Karpas-422 (cell line): ENCODE measurements around the gene SORD. TPM values are rescaled to one million over a fixed set of nuclear protein-coding genes. Genes with fewer than 3 reads are reported as not detected.
"Not testable (repeated sequence)": the region's sequence is repeated elsewhere in the genome, so short reads cannot be mapped to it uniquely, and the experiment has no call there.

Experiments
- DNase-seq: peaks from one replicate; pipeline ENCODE4 v3.0.0-alpha.2; 2015
- H2AFZ ChIP-seq: fragments of 200-600 bp; sonication (generic); 2 replicates; pipeline ENCODE4 v1.6.1; 2014; ENCODE audit warnings: antibody characterized with exemption, low read length, mixed read lengths
- H3K27ac ChIP-seq: fragments of 200-600 bp; sonication (generic); 2 replicates; pipeline ENCODE4 v1.5.1; 2014; ENCODE audit warnings: mild to moderate bottlenecking, low read length, moderate library complexity
- H3K27me3 ChIP-seq: fragments of 200-600 bp; sonication (generic); 2 replicates; pipeline ENCODE4 v1.6.1; 2014; ENCODE audit warnings: low read length, mixed read lengths
- H3K36me3 ChIP-seq: fragments of 200-600 bp; sonication (generic); 2 replicates; pipeline ENCODE4 v1.6.1; 2014; ENCODE audit warnings: low read length, mixed read lengths; ENCODE audit not compliant: insufficient read depth
- H3K4me1 ChIP-seq: fragments of 200-600 bp; sonication (generic); 2 replicates; pipeline ENCODE4 v1.6.1; 2014; ENCODE audit warnings: mild to moderate bottlenecking, low read length, mixed read lengths
- H3K4me2 ChIP-seq: fragments of 200-600 bp; sonication (generic); 2 replicates; pipeline ENCODE4 v1.6.1; 2014; ENCODE audit warnings: low read length, low read depth, mild to moderate bottlenecking; ENCODE audit not compliant: poor library complexity, severe bottlenecking
- H3K4me3 ChIP-seq: fragments of 200-600 bp; sonication (generic); 2 replicates; pipeline ENCODE4 v1.5.1; 2014; ENCODE audit warnings: mild to moderate bottlenecking, antibody characterized with exemption, low read length, mixed read lengths
- H3K79me2 ChIP-seq: fragments of 200-600 bp; sonication (generic); 2 replicates; pipeline ENCODE4 v1.6.1; 2014; ENCODE audit warnings: mild to moderate bottlenecking, low read length, mixed read lengths
- H3K9ac ChIP-seq: fragments of 200-600 bp; sonication (generic); 2 replicates; pipeline ENCODE4 v1.6.0; 2014; ENCODE audit warnings: low read length
- H3K9me2 ChIP-seq: fragments of 200-600 bp; sonication (generic), shearing (Covaris generic); replicated peaks from 2 replicates; pipeline ENCODE4 v1.6.0; 2014; ENCODE audit warnings: mild to moderate bottlenecking, low read length, moderate library complexity; ENCODE audit not compliant: insufficient read depth
- H3K9me3 ChIP-seq: fragments of 300-700, 200-600 bp; sonication (generic); 2 replicates; pipeline ENCODE4 v1.6.1; 2014; ENCODE audit warnings: low read length, mixed read lengths
- H4K20me1 ChIP-seq: fragments of 200-600 bp; sonication (generic); 2 replicates; pipeline ENCODE4 v1.6.1; 2014; ENCODE audit warnings: mild to moderate bottlenecking, antibody characterized with exemption, low read length, low read depth; ENCODE audit not compliant: insufficient read depth
- total RNA-seq: library from RNA; depleted of rRNA; stranded (reverse); fragments of >200 nt; shearing (Covaris generic); gene quantifications from 2 replicates; pipeline ENCODE4 v1.2.3, GENCODE V29; 2014; ENCODE audit warnings: low replicate concordance

The SORD gene
- total RNA-seq, 1 experiment from 2014 or later: 33.5 TPM

DNA sequence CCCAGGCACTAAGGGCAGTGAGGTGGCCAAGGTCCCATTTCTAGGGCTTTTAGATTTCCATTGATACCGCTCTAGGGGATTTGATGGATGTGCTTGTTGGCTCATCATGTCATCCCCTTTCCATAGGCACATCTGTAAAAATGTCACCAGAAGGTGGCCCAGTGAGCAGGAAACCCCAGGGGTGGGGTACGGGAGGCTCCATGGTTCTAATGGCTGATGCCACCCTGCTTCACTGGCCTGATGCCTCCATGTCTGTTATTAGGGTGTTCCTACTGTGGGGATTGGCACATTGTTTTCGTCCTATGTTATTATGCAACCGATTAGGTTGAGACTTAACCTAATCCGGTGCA is 34.1 kb upstream of the SORD start:
- not testable (repeated sequence) for H3K4me2 ChIP-seq, H3K27me3 ChIP-seq, H2AFZ ChIP-seq, H3K36me3 ChIP-seq, H4K20me1 ChIP-seq, H3K27ac ChIP-seq, H3K79me2 ChIP-seq, H3K9me3 ChIP-seq, H3K9ac ChIP-seq, H3K9me2 ChIP-seq, H3K4me3 ChIP-seq, H3K4me1 ChIP-seq, DNase-seq

DNA sequence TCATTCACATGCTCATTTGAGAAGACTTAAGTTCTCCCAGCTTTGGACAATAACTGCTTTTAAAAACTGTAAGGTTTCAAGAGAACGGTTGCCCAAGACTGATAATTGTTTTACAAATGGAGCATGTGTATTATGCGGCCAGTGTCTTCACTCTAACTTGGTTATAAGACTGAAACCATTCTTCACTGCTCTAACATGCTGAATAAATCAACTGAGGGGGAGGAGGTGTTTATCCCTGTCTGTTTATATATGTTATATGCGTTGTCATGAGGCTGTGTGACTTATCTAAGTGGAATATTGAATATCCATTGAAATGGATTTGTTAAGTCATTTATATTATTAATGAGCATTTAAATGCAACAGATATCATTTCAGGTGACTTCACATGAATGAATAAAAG is 25.4 kb upstream of the SORD start:
- H3K4me1 ChIP-seq, H3K36me3 ChIP-seq, H3K9ac ChIP-seq, H3K27me3 ChIP-seq, H3K4me3 ChIP-seq, H3K9me3 ChIP-seq, H4K20me1 ChIP-seq, H3K79me2 ChIP-seq, H3K27ac ChIP-seq, H2AFZ ChIP-seq, H3K9me2 ChIP-seq, DNase-seq, H3K4me2 ChIP-seq: not testable (repeated sequence)

DNA sequence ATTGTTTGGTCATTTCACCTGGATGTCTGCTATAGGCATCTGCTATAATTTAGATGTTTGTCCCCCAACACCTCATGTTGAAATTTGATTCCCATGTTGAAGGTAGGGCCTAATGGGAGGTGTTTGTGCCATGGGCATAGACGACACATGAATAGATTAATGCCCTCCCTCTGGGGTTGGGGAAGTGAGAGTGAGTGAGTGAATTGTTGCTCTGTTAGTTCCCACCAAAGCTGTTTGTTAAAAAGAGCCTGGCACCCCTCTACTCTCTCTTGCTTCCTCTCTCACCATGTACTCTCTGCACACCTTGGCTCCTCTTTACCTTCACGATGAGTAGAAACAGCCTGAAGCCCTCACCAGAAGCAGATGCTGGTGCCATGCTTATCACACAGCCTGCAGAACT is 23.9 kb upstream of the SORD start:
- Histone ChIP-seq H3K4me3 (no peak overlapping the region), H4K20me1 (no peaks in the 10 kb centered on the region), H3K27me3 (no peaks in the 10 kb centered on the region), H3K9ac (no peak overlapping the region), H3K36me3 (no peaks in the 10 kb centered on the region), H3K79me2 (no peaks in the 10 kb centered on the region), H3K4me2 (no peak overlapping the region), H2AFZ (no peak overlapping the region), H3K9me3 (no peaks in the 10 kb centered on the region), H3K4me1 (no peaks in the 10 kb centered on the region), H3K9me2 (no peaks in the 10 kb centered on the region), H3K27ac (no peak overlapping the region)
- no peak for DNase-seq

DNA sequence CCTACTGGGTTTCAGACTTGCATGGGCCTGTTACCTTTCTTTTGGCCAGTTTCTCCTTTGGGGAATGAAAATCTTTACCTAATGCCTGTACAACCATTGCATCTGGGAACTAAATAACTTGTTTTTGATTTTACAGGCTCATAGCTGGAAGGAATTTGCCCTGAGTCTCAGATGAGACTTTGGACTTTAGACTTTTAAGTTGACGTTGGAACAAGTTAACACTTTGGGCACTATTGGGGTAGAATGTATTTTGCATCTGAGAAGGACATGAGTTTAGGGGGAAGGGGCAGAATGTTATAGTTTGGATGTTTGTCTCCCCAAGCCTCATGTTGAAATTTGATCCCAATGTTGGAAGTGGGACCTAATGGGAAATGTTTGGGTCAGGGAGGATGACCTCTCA is 21.8 kb upstream of the SORD start:
- H3K27me3 ChIP-seq, H3K27ac ChIP-seq, H4K20me1 ChIP-seq, H3K79me2 ChIP-seq, DNase-seq, H3K4me2 ChIP-seq, H3K4me3 ChIP-seq, H3K9me2 ChIP-seq, H3K9ac ChIP-seq, H3K4me1 ChIP-seq, H2AFZ ChIP-seq, H3K36me3 ChIP-seq, H3K9me3 ChIP-seq: not testable (repeated sequence)

DNA sequence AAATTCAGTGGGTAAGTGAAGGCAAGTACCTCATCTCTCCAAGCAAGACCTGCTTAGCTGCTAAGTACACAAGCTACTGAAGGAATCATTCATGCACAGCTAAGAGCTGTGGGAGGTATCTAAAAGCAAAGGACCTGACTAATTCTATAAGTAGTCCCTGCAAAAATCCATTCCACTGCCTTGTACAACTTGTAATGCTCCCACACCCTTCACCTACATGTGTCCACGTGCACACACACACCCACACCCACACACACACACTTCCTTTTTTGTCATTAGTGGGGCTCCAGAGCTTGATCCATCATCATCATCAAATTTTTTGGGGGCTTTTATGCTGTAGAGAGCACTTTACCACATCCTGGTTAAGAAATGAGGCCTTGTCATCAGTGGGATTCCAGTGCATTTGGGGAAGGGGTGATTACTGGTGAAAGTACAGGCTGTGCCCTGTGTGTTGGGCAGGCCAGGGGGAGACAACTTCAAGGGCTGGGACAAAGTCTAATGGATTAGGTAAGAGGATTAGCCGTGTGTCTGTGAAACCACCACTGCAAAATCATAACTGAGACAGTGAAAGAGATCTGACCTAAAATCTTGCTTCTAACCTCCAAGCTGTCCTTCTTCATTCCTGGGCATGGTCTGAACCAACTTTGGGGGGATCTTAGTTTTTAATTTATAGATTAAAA is 19.1 kb upstream of the SORD start:
- H3K4me2 ChIP-seq, H3K4me3 ChIP-seq, H3K27ac ChIP-seq, H2AFZ ChIP-seq, H4K20me1 ChIP-seq, H3K9me2 ChIP-seq, H3K79me2 ChIP-seq, H3K4me1 ChIP-seq, H3K36me3 ChIP-seq, H3K9ac ChIP-seq, H3K27me3 ChIP-seq, H3K9me3 ChIP-seq, DNase-seq: not testable (repeated sequence)

DNA sequence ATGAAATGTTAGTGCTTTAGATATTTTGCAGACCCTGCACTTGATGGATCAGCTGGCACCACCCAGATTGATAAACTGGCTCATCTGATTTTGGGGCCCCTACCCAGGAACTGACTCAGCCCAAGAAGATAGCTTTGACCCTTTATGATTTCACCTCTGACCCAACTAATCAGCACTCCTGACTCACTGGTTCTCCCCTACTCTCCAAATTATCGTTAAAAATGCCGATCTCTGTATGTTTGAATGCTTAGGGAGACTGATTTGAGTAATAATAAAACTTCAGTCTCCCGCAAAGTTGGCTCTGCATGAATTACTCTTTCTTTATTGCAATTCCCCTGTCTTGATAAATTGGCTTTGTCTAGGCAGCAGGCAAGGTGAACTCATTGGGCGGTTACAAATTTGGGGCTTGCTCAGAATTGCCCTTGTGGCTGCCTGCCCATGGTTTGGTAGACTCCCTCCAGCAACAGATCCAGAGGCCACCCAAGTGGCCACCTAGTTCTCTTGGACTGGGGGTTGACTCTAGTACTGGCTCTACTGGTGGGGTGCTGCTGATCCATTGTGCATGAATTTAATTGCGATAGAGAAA is 18.3 kb upstream of the SORD start:
- not testable (repeated sequence) for H4K20me1 ChIP-seq, H3K4me3 ChIP-seq, H2AFZ ChIP-seq, H3K79me2 ChIP-seq, H3K27me3 ChIP-seq, H3K36me3 ChIP-seq, H3K4me1 ChIP-seq, H3K9me2 ChIP-seq, H3K9me3 ChIP-seq, DNase-seq, H3K4me2 ChIP-seq, H3K9ac ChIP-seq, H3K27ac ChIP-seq

DNA sequence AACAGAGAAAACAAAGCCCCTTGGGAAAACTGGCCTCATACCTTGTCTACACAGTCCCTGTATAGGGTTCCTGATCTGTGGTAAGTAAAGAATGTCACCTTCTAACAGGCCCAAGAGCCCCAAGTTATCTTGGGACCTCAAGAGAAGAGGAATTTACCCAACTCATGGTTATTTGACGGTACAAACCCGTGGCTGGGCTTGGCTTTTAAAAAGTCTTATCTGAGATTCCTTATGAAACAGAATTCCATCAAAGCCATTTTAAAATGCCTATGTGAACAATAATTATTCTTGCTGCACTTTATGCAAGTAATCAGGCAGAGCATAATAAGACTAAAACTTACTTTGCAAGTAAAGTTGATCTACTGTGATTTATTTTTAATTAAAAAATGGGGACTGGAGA is 13.9 kb upstream of the SORD start:
- H3K4me1 ChIP-seq: no peaks in the 10 kb centered on the region
- H3K4me3 ChIP-seq: no peak overlapping the region
- DNase-seq: no peak
- H3K27me3 ChIP-seq: no peaks in the 10 kb centered on the region
- H3K4me2 ChIP-seq: no peak overlapping the region
- no peak overlapping the region for H2AFZ ChIP-seq
- no peak overlapping the region for H3K27ac ChIP-seq
- no peaks in the 10 kb centered on the region for H3K36me3 ChIP-seq
- H3K9me2 ChIP-seq: no peaks in the 10 kb centered on the region
- no peak overlapping the region for H3K9ac ChIP-seq
- H3K79me2 ChIP-seq: no peaks in the 10 kb centered on the region
- H4K20me1 ChIP-seq: no peaks in the 10 kb centered on the region
- no peaks in the 10 kb centered on the region for H3K9me3 ChIP-seq

DNA sequence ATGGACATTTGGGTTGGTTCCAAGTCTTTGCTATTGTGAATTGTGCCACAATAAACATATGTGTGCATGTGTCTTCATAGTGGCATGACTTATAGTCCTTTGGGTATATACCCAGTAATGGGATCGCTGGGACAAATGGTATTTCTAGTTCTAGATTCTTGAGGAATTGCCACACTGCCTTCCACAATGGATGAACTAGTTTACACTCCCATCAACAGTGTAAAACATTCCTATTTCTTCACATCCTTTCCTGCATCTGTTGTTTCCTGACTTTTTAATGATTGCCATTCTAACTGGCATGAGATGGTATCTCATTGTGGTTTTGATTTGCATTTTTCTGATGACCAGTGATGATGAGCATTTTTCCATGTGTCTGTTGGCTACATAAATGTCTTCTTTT is 7.9 kb upstream of the SORD start:
- H3K4me1 ChIP-seq, H3K27ac ChIP-seq, H3K79me2 ChIP-seq, H3K9ac ChIP-seq, H4K20me1 ChIP-seq, H3K36me3 ChIP-seq, H3K4me3 ChIP-seq, H3K9me3 ChIP-seq, H3K4me2 ChIP-seq, H2AFZ ChIP-seq, DNase-seq, H3K27me3 ChIP-seq, H3K9me2 ChIP-seq: not testable (repeated sequence)
